LNCaP clone FGC (cell line): Measurements from ENCODE around the gene STK32C.
"Not testable (repeated sequence)": the region's sequence is repeated elsewhere in the genome, so short reads cannot be mapped to it uniquely, and the experiment has no call there.

Experiments
- DNase-seq: peaks from one replicate; pipeline ENCODE4 v3.0.0-alpha.2; 2011; ENCODE audit warnings: low read depth
- H3K4me3 ChIP-seq: 2 replicates; pipeline ENCODE4 v1.5.1; 2011; ENCODE audit warnings: mild to moderate bottlenecking, low read depth, low read length, control low read depth
- TF ChIP-seq, protein P1 (sequence below): IDR thresholded peaks from 2 replicates; pipeline ENCODE4 v1.5.1; 2012; ENCODE audit warnings: mild to moderate bottlenecking; ENCODE audit not compliant: control insufficient read depth, insufficient read depth; ENCODE audit errors: extremely low read depth

STK32C gene

DNA sequence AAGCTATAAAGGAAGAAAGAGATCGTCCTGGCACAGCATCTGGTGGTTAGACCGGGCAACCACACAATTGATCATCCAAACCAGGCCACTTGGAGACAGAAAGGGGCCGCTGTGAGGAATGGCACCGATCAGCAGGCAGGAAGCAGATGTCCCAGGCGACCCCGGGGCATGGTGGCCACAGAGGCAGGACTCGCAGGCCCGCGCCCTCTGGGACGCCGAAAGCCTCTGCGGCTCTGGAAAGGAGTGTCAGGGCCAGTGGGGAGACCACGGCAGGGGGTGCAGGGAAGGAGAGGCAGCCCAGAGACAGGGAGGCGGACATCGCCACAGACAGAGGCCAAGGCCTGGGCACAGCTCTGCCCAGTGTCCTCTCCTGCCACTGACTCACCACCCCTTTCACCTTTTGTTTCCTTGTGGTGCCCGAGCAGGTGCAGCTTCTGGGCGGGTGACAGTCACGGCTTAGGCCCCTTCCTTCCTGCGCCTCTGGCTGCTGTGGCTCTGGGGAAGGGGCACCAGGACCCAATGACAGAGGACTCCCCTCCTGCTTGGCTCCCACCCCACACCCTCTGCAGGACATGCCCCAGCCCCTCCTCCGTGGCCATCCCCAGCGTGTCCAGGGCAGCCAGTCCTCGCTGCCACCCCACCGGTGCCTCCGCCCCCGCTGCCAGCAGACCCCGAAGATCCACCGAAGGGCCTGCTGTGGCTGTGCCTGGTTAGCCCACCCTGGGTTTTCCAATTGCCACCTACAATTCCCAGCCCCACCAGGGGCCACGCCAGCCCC lies 10.9 kb downstream of the STK32C start:
- TF ChIP-seq, protein P1, sequence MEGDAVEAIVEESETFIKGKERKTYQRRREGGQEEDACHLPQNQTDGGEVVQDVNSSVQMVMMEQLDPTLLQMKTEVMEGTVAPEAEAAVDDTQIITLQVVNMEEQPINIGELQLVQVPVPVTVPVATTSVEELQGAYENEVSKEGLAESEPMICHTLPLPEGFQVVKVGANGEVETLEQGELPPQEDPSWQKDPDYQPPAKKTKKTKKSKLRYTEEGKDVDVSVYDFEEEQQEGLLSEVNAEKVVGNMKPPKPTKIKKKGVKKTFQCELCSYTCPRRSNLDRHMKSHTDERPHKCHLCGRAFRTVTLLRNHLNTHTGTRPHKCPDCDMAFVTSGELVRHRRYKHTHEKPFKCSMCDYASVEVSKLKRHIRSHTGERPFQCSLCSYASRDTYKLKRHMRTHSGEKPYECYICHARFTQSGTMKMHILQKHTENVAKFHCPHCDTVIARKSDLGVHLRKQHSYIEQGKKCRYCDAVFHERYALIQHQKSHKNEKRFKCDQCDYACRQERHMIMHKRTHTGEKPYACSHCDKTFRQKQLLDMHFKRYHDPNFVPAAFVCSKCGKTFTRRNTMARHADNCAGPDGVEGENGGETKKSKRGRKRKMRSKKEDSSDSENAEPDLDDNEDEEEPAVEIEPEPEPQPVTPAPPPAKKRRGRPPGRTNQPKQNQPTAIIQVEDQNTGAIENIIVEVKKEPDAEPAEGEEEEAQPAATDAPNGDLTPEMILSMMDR, result no peak
- DNase-seq, result no peak
- H3K4me3 ChIP-seq, result no peak overlapping the region

DNA sequence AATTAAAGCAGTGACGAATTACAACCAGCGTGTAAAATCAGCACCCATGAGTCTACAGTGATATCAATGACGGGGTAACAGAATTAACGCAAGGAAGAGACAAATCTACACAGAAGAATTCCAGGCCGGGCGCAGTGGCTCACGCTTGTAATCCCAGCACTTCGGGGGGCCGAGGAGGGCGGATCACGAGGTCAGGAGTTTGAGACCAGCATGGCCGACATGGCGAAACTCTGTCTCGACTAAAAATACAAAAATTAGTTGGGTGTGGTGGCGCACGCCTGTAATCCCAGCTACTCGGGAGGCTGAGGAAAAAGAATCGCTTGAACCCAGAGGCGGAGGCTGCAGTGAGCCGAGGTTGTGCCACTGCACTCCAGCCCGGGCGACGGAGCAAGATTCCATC lies 12.3 kb downstream of the STK32C start:
- not testable (repeated sequence) for DNase-seq, H3K4me3 ChIP-seq

DNA sequence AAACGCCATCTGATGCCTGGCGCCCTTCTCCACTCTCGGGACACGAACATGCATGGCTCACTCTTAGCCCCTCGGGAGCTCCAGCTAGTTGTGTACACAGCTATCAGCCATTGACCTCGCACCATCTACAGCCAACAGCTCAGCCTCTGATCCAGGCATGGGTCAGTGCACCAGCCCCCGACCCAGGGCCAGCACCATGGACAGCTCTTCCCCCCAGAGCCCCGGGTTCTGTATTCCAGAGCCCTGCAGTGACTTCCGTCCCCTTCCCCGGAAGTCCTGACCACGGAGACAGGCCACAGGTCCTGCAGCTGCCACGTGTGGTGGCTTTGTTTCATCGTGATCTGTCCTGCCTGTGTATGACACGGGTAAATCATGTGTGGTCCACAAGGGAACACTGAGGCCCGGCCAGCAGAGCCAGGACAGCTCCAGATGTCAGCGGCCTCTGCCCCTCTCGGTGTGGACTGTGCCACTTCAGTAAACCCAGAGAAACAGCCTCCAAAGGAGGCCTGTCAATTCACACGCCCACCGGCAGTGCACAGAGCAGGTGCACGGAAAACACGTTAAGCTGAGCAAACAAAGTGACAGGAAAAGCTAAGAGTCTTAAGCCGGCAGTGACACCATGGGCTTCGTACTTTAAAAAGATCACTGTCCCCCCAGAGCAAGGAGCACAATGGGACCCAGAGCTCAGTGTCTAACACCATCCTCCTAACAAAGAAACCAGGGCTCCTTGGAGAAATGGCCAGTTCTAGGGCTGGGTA lies 13.0 kb downstream of the STK32C start:
- TF ChIP-seq, protein P1, result no peak
- no peak overlapping the region for H3K4me3 ChIP-seq
- no peak for DNase-seq

DNA sequence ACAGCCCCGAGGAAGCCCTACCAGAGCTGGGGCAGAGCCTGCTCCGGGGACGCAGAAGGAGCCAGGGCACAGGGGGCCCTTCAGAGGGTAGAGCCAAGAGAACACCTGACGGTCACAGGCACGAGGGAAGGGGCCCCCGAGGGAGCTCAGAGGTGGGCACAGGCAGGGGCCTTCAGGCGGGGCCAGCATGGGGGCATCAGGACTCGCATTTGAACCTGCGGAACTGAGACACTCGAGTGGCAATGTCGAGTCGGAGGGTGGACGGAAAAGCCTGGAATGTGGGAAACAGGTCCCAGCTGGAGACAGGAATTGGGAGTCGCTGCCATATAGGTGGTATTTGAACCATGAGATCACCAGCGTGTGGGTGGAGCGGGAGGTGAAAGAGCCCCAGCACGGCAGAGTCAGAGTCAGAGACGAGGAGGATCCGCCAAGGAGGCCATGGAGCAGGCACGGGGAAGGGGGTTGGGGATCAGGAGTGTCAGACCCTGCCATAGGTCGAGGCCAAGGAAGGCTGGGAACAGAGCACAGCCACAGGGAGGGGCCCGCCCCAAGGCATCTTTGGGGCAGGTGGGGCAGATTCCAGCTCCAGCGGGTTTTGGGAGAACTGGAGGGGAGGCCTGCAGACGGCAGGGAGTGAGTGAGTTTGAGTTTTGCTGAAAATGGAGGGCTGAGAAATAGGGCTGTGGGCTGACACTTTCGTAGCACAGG lies 13.8 kb downstream of the STK32C start:
- no peak overlapping the region for H3K4me3 ChIP-seq
- DNase-seq, result no peak
- TF ChIP-seq, protein P1, result no peak

DNA sequence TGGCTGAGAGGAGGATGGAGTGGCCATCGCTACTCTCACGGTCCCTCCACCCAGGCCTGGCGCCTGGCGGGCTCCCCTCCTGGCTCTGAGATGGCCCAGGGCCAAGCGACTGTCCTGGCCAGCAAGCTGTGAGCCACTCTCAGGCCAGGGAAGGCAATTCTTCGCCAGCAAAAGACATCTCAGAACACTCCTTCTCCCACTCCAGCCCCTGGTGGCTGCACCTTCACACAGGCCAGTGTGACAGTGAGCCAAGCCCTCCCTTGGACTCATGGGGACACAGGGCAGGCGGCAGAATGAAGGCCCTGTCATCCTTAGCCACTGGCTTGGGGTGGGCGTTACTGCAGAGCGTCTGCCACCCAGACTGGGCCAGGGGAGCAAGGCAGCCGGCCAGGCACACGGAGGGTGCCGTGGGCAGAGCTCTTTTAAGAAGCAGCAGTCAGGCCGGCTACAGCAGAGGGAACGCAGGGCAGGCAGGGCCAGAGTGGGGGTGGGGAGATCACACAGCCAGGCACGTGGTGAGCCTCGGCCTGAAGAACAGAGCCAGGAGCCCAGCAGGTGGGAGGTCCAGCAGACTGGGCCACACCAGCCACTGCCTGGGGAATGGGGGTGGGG lies 14.4 kb downstream of the STK32C start:
- no peak overlapping the region for H3K4me3 ChIP-seq
- TF ChIP-seq, protein P1, result no peak
- no peak for DNase-seq

DNA sequence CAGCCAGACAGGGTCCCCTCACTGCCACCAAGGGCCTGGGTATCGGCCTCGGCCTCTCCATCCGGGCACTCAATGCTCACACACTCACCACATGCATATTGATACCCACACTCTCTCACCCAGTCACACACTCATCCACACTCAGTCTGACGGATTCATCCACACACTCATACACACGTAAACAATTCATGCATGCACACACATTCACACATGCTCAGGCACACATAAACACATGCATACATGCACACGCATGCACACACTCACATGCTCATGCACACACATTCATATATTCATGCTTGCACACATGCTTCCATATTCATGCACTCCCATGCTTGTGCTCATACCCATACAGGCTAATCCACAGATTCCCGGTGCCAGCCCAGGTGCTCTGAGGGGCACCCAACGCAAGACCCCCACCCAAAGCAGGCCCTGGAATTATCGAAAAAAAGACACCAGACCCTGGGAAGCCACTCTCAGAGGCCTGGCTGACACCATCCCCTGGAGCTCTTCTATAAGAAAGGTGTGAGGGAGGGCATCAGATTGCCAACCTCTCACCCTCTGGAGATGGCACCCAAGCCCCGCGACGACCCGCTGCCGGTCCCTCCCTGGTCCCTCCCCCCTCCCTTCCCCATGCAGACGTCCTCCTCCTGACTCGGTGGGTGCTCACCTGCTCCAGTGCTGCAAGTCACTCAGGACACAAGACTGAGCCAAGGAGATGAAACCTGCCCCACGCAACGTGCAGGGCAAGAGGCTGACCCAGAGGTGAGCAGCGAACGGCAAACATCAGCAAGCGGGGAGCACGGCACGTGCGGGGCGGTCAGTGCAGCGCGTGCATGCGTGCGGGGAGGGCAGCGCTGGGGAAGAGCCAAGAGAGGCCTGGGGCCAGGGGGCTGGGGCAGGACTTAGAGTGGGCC lies 15.2 kb downstream of the STK32C start:
- no peak overlapping the region for H3K4me3 ChIP-seq
- TF ChIP-seq, protein P1, result no peak
- DNase-seq, result no peak
